ENCODE data around the gene UFD1. TPM values are rescaled to one million over a fixed set of nuclear protein-coding genes. Genes with fewer than 3 reads are reported as not detected.
A peak's percentile ranks its signal among the peaks of the same experiment; 100 is the strongest.

UFD1 gene
- total RNA-seq, 2 experiments from 2014 or later: 68.5 to 77.4 TPM

DNA sequence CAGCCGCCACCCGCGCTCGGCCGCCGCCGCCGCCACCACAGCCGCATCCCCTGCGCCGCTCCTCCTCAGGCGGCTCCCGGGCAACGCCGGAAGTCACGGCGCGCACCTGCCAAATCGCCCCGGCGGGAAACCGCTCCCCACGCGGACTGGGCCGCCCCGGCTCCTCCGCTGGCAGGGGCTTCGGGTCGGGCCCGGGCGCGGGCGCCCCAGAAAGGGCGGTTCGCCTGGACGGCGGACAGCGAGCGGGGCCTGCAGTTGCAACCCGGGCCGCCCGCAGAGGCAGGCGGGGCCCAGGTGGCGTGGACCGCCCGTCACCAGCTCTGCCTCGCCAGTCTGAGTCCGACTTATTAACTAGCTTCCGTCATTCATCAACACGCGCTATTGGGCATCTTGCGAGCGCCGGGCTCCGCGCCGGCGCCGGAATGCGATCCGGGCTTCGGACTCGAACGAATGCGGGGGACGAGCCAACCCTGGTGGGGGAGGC is 47.3 kb downstream of the UFD1 start, which contains the start of gene HIRA:
Gene HIRA (minus strand): TSS at position 85 of the 484 bp plus-strand sequence. CDS start 257 bp downstream, outside the sequence.
- CTCF ChIA-PET: interaction anchor here (0.6 to 1.0 kb wide), 2 partner anchors 11 to 20 kb away, joined by 3 read pairs; no protein-coding TSS in a partner anchor
- peak within 1 kb of the TSS; percentile 97 for H3K4me3 Mint-ChIP-seq

DNA sequence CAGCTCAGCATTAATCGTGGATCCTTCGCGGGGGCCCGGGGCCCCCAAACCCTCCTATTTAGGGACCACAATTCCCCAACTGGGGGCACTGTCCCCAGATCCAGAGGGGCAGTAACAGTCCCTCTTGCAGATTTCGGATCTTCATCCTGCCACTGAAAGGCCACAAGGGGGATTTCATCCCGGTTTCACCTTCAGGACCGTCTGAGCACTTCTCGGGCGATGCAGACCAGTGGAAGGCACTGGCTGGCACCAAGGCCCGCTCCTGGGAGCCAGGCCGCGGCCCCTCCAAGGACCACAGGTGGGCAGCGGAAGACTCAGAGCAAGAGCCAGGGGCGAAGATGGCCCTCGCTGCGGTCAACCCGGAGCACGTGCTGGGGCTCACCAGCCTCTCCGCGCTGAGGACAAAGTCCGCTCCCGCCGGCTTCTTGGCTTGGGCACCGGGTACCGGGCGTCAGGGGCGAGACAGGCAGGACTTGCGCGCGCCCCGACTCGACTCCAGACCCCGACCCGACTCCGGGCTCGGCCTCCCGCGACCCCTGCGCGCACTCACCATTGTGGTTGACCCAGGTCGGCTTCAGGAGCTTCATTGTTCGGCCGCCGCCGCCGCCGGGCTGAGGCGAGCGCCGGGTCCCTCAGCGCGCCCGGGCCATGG is 48.0 kb downstream of the UFD1 start:
- peak overlapping the region; percentile 95 for H3K27ac Mint-ChIP-seq
- ChIA-PET CTCF (interaction anchor here (0.8 kb wide), 1 partner anchor 16 kb away, joined by 3 read pairs; the partner anchor contains the start of gene C22orf39), POLR2A (interaction anchor here (1.0 to 5.7 kb wide), 13 partner anchors 8 to 963 kb away, joined by 3 to 94 read pairs (median 8); partner anchors contain the start of genes C22orf39, CDC45, CLTCL1 and DGCR2)
- H3K4me1 Mint-ChIP-seq (ENCODE audit: low read depth): peaks cover 61% of the 10 kb centered on the region
- H3K36me3 Mint-ChIP-seq (ENCODE audit: low read depth): peaks cover 38% of the 10 kb centered on the region
- H3K9me3 ChIP-seq (ENCODE audit: control insufficient read depth in 1 of 2, insufficient read depth in 1 of 2, low read length in 2 of 2): no peaks in the 10 kb centered on the region
- H3K27ac ChIP-seq (ENCODE audit: low read depth in 1 of 2, low read length in 2 of 2): peak overlapping the region; percentile 54 to 60
- H3K36me3 ChIP-seq (ENCODE audit: insufficient read depth, low read length): peaks cover 16% of the 10 kb centered on the region
- peaks cover 43% of the 10 kb centered on the region for H3K4me1 ChIP-seq (ENCODE audit: insufficient read depth, low read length)
- H3K4me3 Mint-ChIP-seq: peak overlapping the region; percentile 97
- no peaks in the 10 kb centered on the region for H3K27me3 Mint-ChIP-seq
- H3K4me3 ChIP-seq (ENCODE audit: low read length): peak overlapping the region; percentile 84
- TF ChIP-seq, protein P1, sequence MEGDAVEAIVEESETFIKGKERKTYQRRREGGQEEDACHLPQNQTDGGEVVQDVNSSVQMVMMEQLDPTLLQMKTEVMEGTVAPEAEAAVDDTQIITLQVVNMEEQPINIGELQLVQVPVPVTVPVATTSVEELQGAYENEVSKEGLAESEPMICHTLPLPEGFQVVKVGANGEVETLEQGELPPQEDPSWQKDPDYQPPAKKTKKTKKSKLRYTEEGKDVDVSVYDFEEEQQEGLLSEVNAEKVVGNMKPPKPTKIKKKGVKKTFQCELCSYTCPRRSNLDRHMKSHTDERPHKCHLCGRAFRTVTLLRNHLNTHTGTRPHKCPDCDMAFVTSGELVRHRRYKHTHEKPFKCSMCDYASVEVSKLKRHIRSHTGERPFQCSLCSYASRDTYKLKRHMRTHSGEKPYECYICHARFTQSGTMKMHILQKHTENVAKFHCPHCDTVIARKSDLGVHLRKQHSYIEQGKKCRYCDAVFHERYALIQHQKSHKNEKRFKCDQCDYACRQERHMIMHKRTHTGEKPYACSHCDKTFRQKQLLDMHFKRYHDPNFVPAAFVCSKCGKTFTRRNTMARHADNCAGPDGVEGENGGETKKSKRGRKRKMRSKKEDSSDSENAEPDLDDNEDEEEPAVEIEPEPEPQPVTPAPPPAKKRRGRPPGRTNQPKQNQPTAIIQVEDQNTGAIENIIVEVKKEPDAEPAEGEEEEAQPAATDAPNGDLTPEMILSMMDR (IDR thresholded peaks at IDR 0.05): no peak
- intact Hi-C loops (cut with DNase I, micrococcal nuclease): loop anchor here (5.0 kb wide), 2 partner anchors 46 to 139 kb away; partner anchors contain the start of genes CDC45 (in 1 of the 2), CLTCL1 (in 1 of the 2) and UFD1 (in 1 of the 2)
- ATAC-seq (ENCODE audit: poor library complexity) (no peak), DNase-seq (peak in 6 of 14 experiments; percentile 4 to 53 (median 26))
- H3K9me3 Mint-ChIP-seq: no peaks in the 10 kb centered on the region
- H3K27me3 ChIP-seq (ENCODE audit: control insufficient read depth in 1 of 2, insufficient read depth in 2 of 2, low read length in 2 of 2): no peaks in the 10 kb centered on the region

More for the DNA sequence above, 47.3 kb downstream of the UFD1 start, which contains the start of gene HIRA:
- peaks cover 13% of the 10 kb centered on the region for H3K36me3 ChIP-seq (ENCODE audit: insufficient read depth, low read length)
- H3K36me3 Mint-ChIP-seq (ENCODE audit: low read depth): peaks cover 36% of the 10 kb centered on the region
- DNase-seq (peak; percentile 69 to 92 (median 82)), ATAC-seq (ENCODE audit: poor library complexity) (peak; percentile 63)
- peak within 1 kb of the TSS; percentile 87 to 88 for H3K27ac ChIP-seq (ENCODE audit: low read depth in 1 of 2, low read length in 2 of 2)
- peaks cover 54% of the 10 kb centered on the region for H3K4me1 Mint-ChIP-seq (ENCODE audit: low read depth)
- intact Hi-C loops (cut with DNase I, micrococcal nuclease): loop anchor here (1.0 to 5.0 kb wide), 4 partner anchors 15 to 139 kb away; partner anchors contain the start of genes CDC45 (in 2 of the 2), UFD1 (in 2 of the 2), C22orf39 (in 1 of the 2) and CLTCL1 (in 1 of the 2)
- POLR2A ChIA-PET: interaction anchor here (1.0 to 5.7 kb wide), 14 partner anchors 9 to 962 kb away, joined by 3 to 94 read pairs (median 6); partner anchors contain the start of genes C22orf39, CDC45, CLTCL1 and DGCR2
- H3K4me3 ChIP-seq (ENCODE audit: low read length): peak within 1 kb of the TSS; percentile 89
- peak within 1 kb of the TSS; percentile 95 for H3K27ac Mint-ChIP-seq
- H3K4me1 ChIP-seq (ENCODE audit: insufficient read depth, low read length): peaks cover 39% of the 10 kb centered on the region
- TF ChIP-seq, protein P1 (IDR thresholded peaks at IDR 0.05): no peak
- no peaks in the 10 kb centered on the region for H3K9me3 ChIP-seq (ENCODE audit: control insufficient read depth in 1 of 2, insufficient read depth in 1 of 2, low read length in 2 of 2)
- H3K27me3 Mint-ChIP-seq: no peaks in the 10 kb centered on the region
- no peaks in the 10 kb centered on the region for H3K9me3 Mint-ChIP-seq
- no peaks in the 10 kb centered on the region for H3K27me3 ChIP-seq (ENCODE audit: control insufficient read depth in 1 of 2, insufficient read depth in 2 of 2, low read length in 2 of 2)

All from CD4-positive, alpha-beta T cell (primary cell).